OCI-LY1 (cell line): ENCODE data around the gene GID4.

Experiments used
- H2AFZ ChIP-seq: fragments of 200-600 bp; sonication (generic), shearing (Covaris generic); 2 replicates; pipeline ENCODE4 v1.6.0; 2014; ENCODE audit warnings: antibody characterized with exemption, mild to moderate bottlenecking, low read length
- H3F3A ChIP-seq: fragments of 200-600 bp; sonication (generic), shearing (Covaris generic); 2 replicates; pipeline ENCODE4 v1.6.0; 2014; ENCODE audit warnings: mild to moderate bottlenecking, antibody characterized with exemption, low read length, moderate library complexity; ENCODE audit not compliant: insufficient read depth
- H3K27ac ChIP-seq: fragments of 200-600 bp; sonication (generic); 2 replicates; pipeline ENCODE4 v1.5.1; 2014; ENCODE audit warnings: low read length, mixed run types, mild to moderate bottlenecking, low read depth; ENCODE audit not compliant: poor library complexity, severe bottlenecking
- H3K27me3 ChIP-seq: fragments of 200-600 bp; sonication (generic); 2 replicates; pipeline ENCODE4 v1.6.0; 2014; ENCODE audit warnings: antibody characterized with exemption, mild to moderate bottlenecking, low read length, moderate library complexity; ENCODE audit not compliant: insufficient read depth
- H3K36me3 ChIP-seq: fragments of 200-600 bp; sonication (generic); 2 replicates; pipeline ENCODE4 v1.6.1; 2014; ENCODE audit warnings: mild to moderate bottlenecking, antibody characterized with exemption, low read length, moderate library complexity, mixed read lengths; ENCODE audit not compliant: insufficient read depth
- H3K4me1 ChIP-seq: fragments of 200-600 bp; sonication (generic); 2 replicates; pipeline ENCODE4 v1.5.1; 2014; ENCODE audit warnings: mild to moderate bottlenecking, low read length, moderate library complexity; ENCODE audit not compliant: insufficient read depth, severe bottlenecking
- H3K4me2 ChIP-seq: fragments of 200-600 bp; sonication (generic), shearing (Covaris generic); 2 replicates; pipeline ENCODE4 v1.6.1; 2014; ENCODE audit warnings: low read length
- H3K4me3 ChIP-seq: fragments of 200-600 bp; sonication (generic); 2 replicates; pipeline ENCODE4 v1.5.1; 2014; ENCODE audit warnings: low read length, low read depth, mild to moderate bottlenecking, mixed read lengths; ENCODE audit not compliant: poor library complexity, severe bottlenecking
- H3K79me2 ChIP-seq: fragments of 200-600 bp; shearing (Covaris generic); 2 replicates; pipeline ENCODE4 v1.6.1; 2016; ENCODE audit warnings: mixed run types, low read length, mixed read lengths; ENCODE audit not compliant: insufficient read depth
- H3K9ac ChIP-seq: fragments of 200-600 bp; sonication (generic), shearing (Covaris generic); 2 replicates; pipeline ENCODE4 v1.6.1; 2014; ENCODE audit warnings: mild to moderate bottlenecking, low read length, mixed read lengths
- H3K9me2 ChIP-seq: fragments of 200-600 bp; sonication (generic), shearing (Covaris generic); 2 replicates; pipeline ENCODE4 v1.6.1; 2014; ENCODE audit warnings: low read depth, mild to moderate bottlenecking, low read length, mixed read lengths
- H3K9me3 ChIP-seq: fragments of 200-600 bp; shearing (Covaris generic); 2 replicates; pipeline ENCODE4 v1.6.1; 2014; ENCODE audit warnings: low read length, mixed read lengths
- H4K20me1 ChIP-seq: fragments of 200-600 bp; sonication (generic), shearing (Covaris generic); 2 replicates; pipeline ENCODE4 v1.6.0; 2016; ENCODE audit warnings: mild to moderate bottlenecking, low read length; ENCODE audit not compliant: insufficient read depth
- EZH2 ChIP-seq: fragments of 200-600 bp; sonication (generic), shearing (Covaris generic); IDR thresholded peaks from 2 replicates; pipeline ENCODE4 v1.8.0; 2017; ENCODE audit warnings: borderline replicate concordance, mixed run types, mild to moderate bottlenecking, antibody characterized with exemption, low read length, moderate library complexity, mixed read lengths
- TF ChIP-seq, protein P1 (sequence below): fragments of 200-600 bp; sonication (generic), shearing (Covaris generic); IDR thresholded peaks from 2 replicates; pipeline ENCODE4 v1.5.1; 2017; ENCODE audit warnings: mild to moderate bottlenecking, antibody characterized with exemption, low read length, moderate library complexity, mixed read lengths

The GID4 gene

DNA sequence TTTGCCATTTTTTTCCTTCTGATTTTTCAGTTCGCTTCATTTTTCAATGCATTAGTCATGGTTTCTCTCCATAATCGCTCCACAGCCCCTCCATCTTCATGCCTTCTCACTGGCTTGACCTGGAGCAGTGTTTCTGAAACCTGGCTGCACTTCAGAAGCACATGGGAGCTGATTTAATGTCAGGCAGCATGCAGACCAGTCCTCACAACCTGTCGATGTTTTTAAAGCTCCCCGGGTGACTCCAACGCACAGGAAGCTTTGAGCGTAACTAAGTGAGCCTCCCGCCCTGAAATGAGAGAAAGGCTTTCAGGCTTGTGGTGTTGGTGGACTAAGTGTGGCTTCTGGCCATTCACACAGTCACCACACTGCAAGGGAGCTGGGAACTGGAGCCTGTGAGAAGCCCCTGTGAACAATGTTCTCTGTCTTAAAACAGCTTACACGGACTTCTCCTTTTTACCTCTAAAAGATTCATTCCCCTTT is 31.7 kb downstream of the GID4 start:
- Histone ChIP-seq H3K9ac (no peak overlapping the region), H3F3A (no peaks in the 10 kb centered on the region), H3K4me2 (no peak overlapping the region), H3K9me2 (no peaks in the 10 kb centered on the region), H3K9me3 (no peaks in the 10 kb centered on the region), H3K4me3 (no peak overlapping the region), H2AFZ (no peak overlapping the region), H4K20me1 (no peaks in the 10 kb centered on the region), H3K79me2 (no peaks in the 10 kb centered on the region), H3K4me1 (no peaks in the 10 kb centered on the region), H3K36me3 (0 out of 2 replicates have a peak, but pooled peaks cover 3% of the 10 kb centered on the region), H3K27me3 (0 out of 2 replicates have a peak, but pooled peaks cover 2% of the 10 kb centered on the region), H3K27ac (no peak overlapping the region)
- TF ChIP-seq EZH2, result no peak
- TF ChIP-seq, protein P1, sequence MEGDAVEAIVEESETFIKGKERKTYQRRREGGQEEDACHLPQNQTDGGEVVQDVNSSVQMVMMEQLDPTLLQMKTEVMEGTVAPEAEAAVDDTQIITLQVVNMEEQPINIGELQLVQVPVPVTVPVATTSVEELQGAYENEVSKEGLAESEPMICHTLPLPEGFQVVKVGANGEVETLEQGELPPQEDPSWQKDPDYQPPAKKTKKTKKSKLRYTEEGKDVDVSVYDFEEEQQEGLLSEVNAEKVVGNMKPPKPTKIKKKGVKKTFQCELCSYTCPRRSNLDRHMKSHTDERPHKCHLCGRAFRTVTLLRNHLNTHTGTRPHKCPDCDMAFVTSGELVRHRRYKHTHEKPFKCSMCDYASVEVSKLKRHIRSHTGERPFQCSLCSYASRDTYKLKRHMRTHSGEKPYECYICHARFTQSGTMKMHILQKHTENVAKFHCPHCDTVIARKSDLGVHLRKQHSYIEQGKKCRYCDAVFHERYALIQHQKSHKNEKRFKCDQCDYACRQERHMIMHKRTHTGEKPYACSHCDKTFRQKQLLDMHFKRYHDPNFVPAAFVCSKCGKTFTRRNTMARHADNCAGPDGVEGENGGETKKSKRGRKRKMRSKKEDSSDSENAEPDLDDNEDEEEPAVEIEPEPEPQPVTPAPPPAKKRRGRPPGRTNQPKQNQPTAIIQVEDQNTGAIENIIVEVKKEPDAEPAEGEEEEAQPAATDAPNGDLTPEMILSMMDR, result no peak

DNA sequence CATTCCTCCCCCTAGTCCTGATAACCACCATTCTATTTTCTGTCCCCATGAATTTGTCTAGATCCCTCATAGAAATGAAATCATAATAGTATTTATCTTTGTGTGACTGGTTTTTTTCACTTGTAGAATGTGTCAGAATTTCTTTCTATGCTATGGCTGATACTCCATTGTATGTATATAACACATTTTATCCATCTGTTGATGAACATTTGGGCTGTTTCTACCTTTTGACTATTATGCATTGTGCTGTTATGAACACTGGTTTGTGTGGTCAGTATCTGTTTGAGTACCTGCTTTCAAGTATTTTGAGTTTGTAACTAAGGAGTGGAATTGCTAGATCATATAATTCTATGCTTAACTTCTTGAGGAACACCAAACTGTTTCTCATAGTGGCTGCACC is 32.5 kb downstream of the GID4 start:
- Histone ChIP-seq H3K36me3 (no peaks in the 10 kb centered on the region), H3K27ac (no peak overlapping the region), H3F3A (no peaks in the 10 kb centered on the region), H3K9me3 (no peaks in the 10 kb centered on the region), H3K27me3 (0 out of 2 replicates have a peak, but pooled peaks cover 2% of the 10 kb centered on the region), H2AFZ (no peak overlapping the region), H3K4me1 (no peaks in the 10 kb centered on the region), H3K9me2 (no peaks in the 10 kb centered on the region), H3K9ac (no peak overlapping the region), H4K20me1 (no peaks in the 10 kb centered on the region), H3K79me2 (no peaks in the 10 kb centered on the region), H3K4me3 (no peak overlapping the region), H3K4me2 (no peak overlapping the region)
- TF ChIP-seq EZH2, result no peak
- TF ChIP-seq, protein P1, result no peak

DNA sequence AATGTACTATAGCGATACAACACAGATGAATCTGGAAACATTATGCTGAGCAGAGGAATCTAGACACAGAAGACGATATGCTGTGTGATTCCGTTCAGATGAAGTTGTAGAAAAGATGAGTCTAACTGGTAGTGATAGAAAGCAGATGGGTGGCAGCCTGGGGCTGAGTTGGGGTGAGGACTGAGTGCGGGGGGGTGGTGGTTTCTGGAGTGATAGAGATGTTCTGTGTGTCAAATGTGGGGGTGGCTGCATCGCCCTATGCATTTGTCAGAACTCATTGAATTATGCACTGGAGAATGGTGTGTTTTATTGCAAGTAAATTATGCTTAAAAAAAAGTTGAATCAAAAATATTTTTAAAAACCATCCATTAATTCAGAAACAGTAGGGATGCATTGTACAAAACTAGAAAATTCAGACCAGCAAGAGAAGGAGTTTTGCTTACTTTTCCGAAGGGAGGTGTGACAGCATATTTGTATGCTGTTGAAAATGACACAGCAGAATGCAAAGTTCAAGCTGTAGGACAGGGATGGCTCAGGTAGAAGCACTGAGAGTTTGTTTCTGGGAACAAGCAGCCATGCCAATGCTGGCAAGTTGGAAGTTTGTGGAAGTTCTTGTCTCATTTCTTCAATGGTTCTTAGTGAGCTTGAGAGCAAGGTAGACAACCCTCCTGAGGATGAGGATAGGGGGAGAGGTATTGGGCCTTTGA is 35.5 kb downstream of the GID4 start:
- no peak overlapping the region for H3K4me2 ChIP-seq
- no peaks in the 10 kb centered on the region for H3K9me2 ChIP-seq
- no peak overlapping the region for H3K9ac ChIP-seq
- no peaks in the 10 kb centered on the region for H3K79me2 ChIP-seq
- no peaks in the 10 kb centered on the region for H4K20me1 ChIP-seq
- no peaks in the 10 kb centered on the region for H3K36me3 ChIP-seq
- H3K27ac ChIP-seq, result no peak overlapping the region
- no peak overlapping the region for H3K4me3 ChIP-seq
- 0 out of 2 replicates have a peak, but pooled peaks cover 2% of the 10 kb centered on the region for H3K27me3 ChIP-seq
- TF ChIP-seq EZH2, result no peak
- TF ChIP-seq, protein P1, result no peak
- H2AFZ ChIP-seq, result no peak overlapping the region
- H3F3A ChIP-seq, result no peaks in the 10 kb centered on the region
- H3K4me1 ChIP-seq, result no peaks in the 10 kb centered on the region
- H3K9me3 ChIP-seq, result no peaks in the 10 kb centered on the region
